ENCODE measurements around the gene RPS6KC1. TPM values are rescaled to one million over a fixed set of nuclear protein-coding genes. Genes with fewer than 3 reads are reported as not detected.

The RPS6KC1 gene
- total RNA-seq, 1 experiment from 2014 or later = 16.9 TPM

- no peak for DNase-seq
- no peak overlapping the region for H2BK15ac ChIP-seq (ENCODE audit: low read depth, low read length)
Observed at GRCh38 chr1:213171711-213172110, 120.7 kb downstream of the RPS6KC1 start.

More at GRCh38 chr1:213171711-213172110, 120.7 kb downstream of the RPS6KC1 start:
- no peak overlapping the region for H4K91ac ChIP-seq (ENCODE audit: insufficient read length, low read depth, low read length)
- no peak overlapping the region for H2BK120ac ChIP-seq (ENCODE audit: low read depth, low read length, poor library complexity, severe bottlenecking)
- H3K18ac ChIP-seq (ENCODE audit: insufficient read length, low read depth, low read length) = no peak overlapping the region
- H2AK5ac ChIP-seq (ENCODE audit: insufficient read length, low read length) = no peak overlapping the region
- no peaks in the 10 kb centered on the region for H3K9me3 Mint-ChIP-seq
- H3K4me2 ChIP-seq (ENCODE audit: insufficient read depth, insufficient read length, low read length) = no peak overlapping the region
- no peak overlapping the region for H4K5ac ChIP-seq (ENCODE audit: insufficient read length, low read depth, low read length)
- H3K9ac ChIP-seq (ENCODE audit: extremely low read depth, insufficient read length, low read length) = no peak overlapping the region
- no peak overlapping the region for H2AFZ ChIP-seq (ENCODE audit: low read length)
- H4K20me1 ChIP-seq (ENCODE audit: control insufficient read depth, insufficient read depth, insufficient read length) = no peaks in the 10 kb centered on the region
- no peak overlapping the region for H3K14ac ChIP-seq (ENCODE audit: insufficient read depth, low read length)
- TF ChIP-seq CTCF (conservative IDR thresholded peaks at IDR 0.05) = no peak
- no peak overlapping the region for H3K27ac Mint-ChIP-seq
- peaks cover 4 to 15% of the 10 kb centered on the region in 2 experiments for H3K4me1 Mint-ChIP-seq
- WGBS (ENCODE audit: extremely low coverage, insufficient read length, low lambda C conversion rate) = no CpG with 5 or more reads among the region's 5 CpGs
- H3K36me3 Mint-ChIP-seq (ENCODE audit: insufficient read depth in 1 of 3, low read depth in 3 of 3) = no peaks in the 10 kb centered on the region; a peak in 1 of 7 replicates
- no peaks in the 10 kb centered on the region for H3K9me3 ChIP-seq (ENCODE audit: control insufficient read depth, low read depth, low read length)
- no peak overlapping the region for H3K23ac ChIP-seq (ENCODE audit: insufficient read length, low read depth, low read length)
- H3T11ph ChIP-seq (ENCODE audit: low read length) = no peak overlapping the region
- no peak overlapping the region for H4K8ac ChIP-seq (replicated peaks; ENCODE audit: insufficient read length, low read depth, low read length)
- H2BK5ac ChIP-seq (ENCODE audit: insufficient read length, low read length) = no peak overlapping the region
- H3K27me3 Mint-ChIP-seq (ENCODE audit: low read depth) = no peaks in the 10 kb centered on the region
- H2BK20ac ChIP-seq (ENCODE audit: low read depth, low read length, poor library complexity, severe bottlenecking) = no peak overlapping the region
- no peaks in the 10 kb centered on the region for H3K79me1 ChIP-seq (ENCODE audit: insufficient read depth, low read depth, low read length, poor library complexity, severe bottlenecking)
- no peaks in the 10 kb centered on the region for H3K23me2 ChIP-seq (ENCODE audit: insufficient read length, low read depth, low read length, poor library complexity, severe bottlenecking)
- no peaks in the 10 kb centered on the region for H3K4me1 ChIP-seq (ENCODE audit: insufficient read depth, low read length)
- no peak overlapping the region for H3K56ac ChIP-seq (ENCODE audit: insufficient read length, low read depth, low read length)
- H3K27ac ChIP-seq (ENCODE audit: insufficient read length, low read depth, low read length) = no peak overlapping the region
- no peaks in the 10 kb centered on the region; the same call in 1 of the 2 replicates for H3K79me2 ChIP-seq (ENCODE audit: insufficient read depth, low read length)
- H3K4ac ChIP-seq (ENCODE audit: low read depth, low read length) = no peak overlapping the region
- H2BK12ac ChIP-seq (ENCODE audit: insufficient read length, low read depth, low read length) = no peak overlapping the region
- H3K27me3 ChIP-seq (ENCODE audit: insufficient read depth, low read length) = no peaks in the 10 kb centered on the region
- H3K4me3 Mint-ChIP-seq = no peak overlapping the region

Measured in H9 (cell line).